T-helper 9 cell (primary cell): Measurements from ENCODE around the gene RNF125.
"Not testable (repeated sequence)": the region's sequence is repeated elsewhere in the genome, so short reads cannot be mapped to it uniquely, and the experiment has no call there.

Source experiments
- DNase-seq: peaks from one replicate; pipeline ENCODE4 v3.0.0-alpha.2; 2020

RNF125 gene

GRCh38 chr18:32026491-32027086 is 8.0 kb downstream of the RNF125 start:
- no peak for DNase-seq

- DNase-seq: no peak
These were observed 10.9 kb downstream of the RNF125 start for GRCh38 chr18:32029558-32029957.

GRCh38 chr18:32032609-32033008 is 14.0 kb downstream of the RNF125 start:
- DNase-seq: no peak

GRCh38 chr18:32036506-32037180 is 18.0 kb downstream of the RNF125 start:
- no peak for DNase-seq

GRCh38 chr18:32037616-32038015 is 19.0 kb downstream of the RNF125 start:
- no peak for DNase-seq

- DNase-seq: peak; percentile 36
These were observed 22.3 kb downstream of the RNF125 start for GRCh38 chr18:32040936-32041335.

- no peak for DNase-seq
These were observed 23.7 kb downstream of the RNF125 start for GRCh38 chr18:32042337-32042736.

GRCh38 chr18:32048507-32049091 is 30.0 kb downstream of the RNF125 start:
- DNase-seq: no peak

- peak; percentile 26 for DNase-seq
These were observed 31.0 kb downstream of the RNF125 start for GRCh38 chr18:32049393-32050171.

- no peak for DNase-seq
These were observed 38.2 kb downstream of the RNF125 start for GRCh38 chr18:32056613-32057358.

- no peak for DNase-seq
These were observed 39.1 kb downstream of the RNF125 start for GRCh38 chr18:32057624-32058165.

- DNase-seq: no peak
These were observed 41.4 kb downstream of the RNF125 start for GRCh38 chr18:32060026-32060425.

GRCh38 chr18:32067375-32068167 is 48.9 kb downstream of the RNF125 start:
- DNase-seq: no peak

- no peak for DNase-seq
These were observed 53.7 kb downstream of the RNF125 start for GRCh38 chr18:32072321-32072720.

GRCh38 chr18:32074206-32074605 is 55.6 kb downstream of the RNF125 start:
- DNase-seq: no peak

- DNase-seq: no peak
These were observed 60.2 kb downstream of the RNF125 start for GRCh38 chr18:32078845-32079244.

- DNase-seq: no peak
These were observed 63.3 kb downstream of the RNF125 start for GRCh38 chr18:32081881-32082280.

- DNase-seq: no peak
These were observed 65.2 kb downstream of the RNF125 start for GRCh38 chr18:32083781-32084180.

- DNase-seq: no peak
These were observed 68.3 kb downstream of the RNF125 start for GRCh38 chr18:32086881-32087280.

GRCh38 chr18:32090831-32091230 is 72.2 kb downstream of the RNF125 start:
- DNase-seq: not testable (repeated sequence)

GRCh38 chr18:32091325-32091723 is 72.7 kb downstream of the RNF125 start:
- no peak for DNase-seq
